ENCODE results near the gene RNU6-9. TPM values are rescaled to one million over a fixed set of nuclear protein-coding genes. Genes with fewer than 3 reads are reported as not detected.

RNU6-9 gene
- total RNA-seq, 1 donor from 2014 or later, result not detected

DNA sequence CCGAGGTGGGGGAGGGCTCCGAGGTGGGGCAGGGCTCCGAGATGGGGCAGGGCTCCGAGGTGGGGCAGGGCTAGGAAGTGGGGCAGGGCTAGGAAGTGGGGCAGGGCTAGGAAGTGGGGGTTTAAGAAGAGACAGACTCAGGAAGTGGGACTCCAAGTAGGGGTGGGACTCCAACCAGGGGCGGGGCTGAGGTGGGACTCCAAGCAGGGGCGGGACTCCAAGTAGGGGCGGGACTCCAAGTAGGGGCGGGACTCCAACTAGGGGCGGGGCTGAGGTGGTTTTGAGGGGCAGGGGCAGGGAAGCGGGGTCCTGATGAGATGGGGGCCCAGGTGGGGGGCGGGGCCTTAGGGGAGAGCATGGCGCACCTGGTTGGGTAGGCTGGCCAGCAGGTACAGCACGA is 20.2 kb upstream of the RNU6-9 start:
- H3K4me3 Mint-ChIP-seq, result no peak overlapping the region
- Histone ChIP-seq H3K9ac (no peak overlapping the region), H3K4me3 (no peak overlapping the region), H3K27ac (no peak overlapping the region), H3K36me3 (no peaks in the 10 kb centered on the region), H3K9me3 (ENCODE audit: low read depth) (no peaks in the 10 kb centered on the region), H4K20me1 (ENCODE audit: low read depth) (peaks cover 6% of the 10 kb centered on the region), H3K79me2 (ENCODE audit: low read depth) (no peaks in the 10 kb centered on the region), H3K27me3 (no peaks in the 10 kb centered on the region), H3K4me2 (no peak overlapping the region), H3F3A (ENCODE audit: low read depth) (peaks cover 22% of the 10 kb centered on the region), H3K4me1 (no peaks in the 10 kb centered on the region), H2AFZ (replicated peaks) (no peak overlapping the region)
- H3K27ac Mint-ChIP-seq, result no peak overlapping the region
- TF ChIP-seq EZH2phosphoT487 (IDR thresholded peaks at IDR 0.05), result no peak
- TF ChIP-seq, protein P1, sequence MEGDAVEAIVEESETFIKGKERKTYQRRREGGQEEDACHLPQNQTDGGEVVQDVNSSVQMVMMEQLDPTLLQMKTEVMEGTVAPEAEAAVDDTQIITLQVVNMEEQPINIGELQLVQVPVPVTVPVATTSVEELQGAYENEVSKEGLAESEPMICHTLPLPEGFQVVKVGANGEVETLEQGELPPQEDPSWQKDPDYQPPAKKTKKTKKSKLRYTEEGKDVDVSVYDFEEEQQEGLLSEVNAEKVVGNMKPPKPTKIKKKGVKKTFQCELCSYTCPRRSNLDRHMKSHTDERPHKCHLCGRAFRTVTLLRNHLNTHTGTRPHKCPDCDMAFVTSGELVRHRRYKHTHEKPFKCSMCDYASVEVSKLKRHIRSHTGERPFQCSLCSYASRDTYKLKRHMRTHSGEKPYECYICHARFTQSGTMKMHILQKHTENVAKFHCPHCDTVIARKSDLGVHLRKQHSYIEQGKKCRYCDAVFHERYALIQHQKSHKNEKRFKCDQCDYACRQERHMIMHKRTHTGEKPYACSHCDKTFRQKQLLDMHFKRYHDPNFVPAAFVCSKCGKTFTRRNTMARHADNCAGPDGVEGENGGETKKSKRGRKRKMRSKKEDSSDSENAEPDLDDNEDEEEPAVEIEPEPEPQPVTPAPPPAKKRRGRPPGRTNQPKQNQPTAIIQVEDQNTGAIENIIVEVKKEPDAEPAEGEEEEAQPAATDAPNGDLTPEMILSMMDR (IDR thresholded peaks at IDR 0.05), result no peak
- no peak for TF ChIP-seq EZH2 (IDR thresholded peaks at IDR 0.05)
- peaks cover 9% of the 10 kb centered on the region for H3K36me3 Mint-ChIP-seq
- H3K4me1 Mint-ChIP-seq, result peaks cover 2% of the 10 kb centered on the region
- DNase-seq (ENCODE audit: low spot score), result peak; percentile 62
- H3K27me3 Mint-ChIP-seq (ENCODE audit: insufficient read depth, low read depth), result peaks cover 5% of the 10 kb centered on the region
- H3K9me3 Mint-ChIP-seq, result no peaks in the 10 kb centered on the region

DNA sequence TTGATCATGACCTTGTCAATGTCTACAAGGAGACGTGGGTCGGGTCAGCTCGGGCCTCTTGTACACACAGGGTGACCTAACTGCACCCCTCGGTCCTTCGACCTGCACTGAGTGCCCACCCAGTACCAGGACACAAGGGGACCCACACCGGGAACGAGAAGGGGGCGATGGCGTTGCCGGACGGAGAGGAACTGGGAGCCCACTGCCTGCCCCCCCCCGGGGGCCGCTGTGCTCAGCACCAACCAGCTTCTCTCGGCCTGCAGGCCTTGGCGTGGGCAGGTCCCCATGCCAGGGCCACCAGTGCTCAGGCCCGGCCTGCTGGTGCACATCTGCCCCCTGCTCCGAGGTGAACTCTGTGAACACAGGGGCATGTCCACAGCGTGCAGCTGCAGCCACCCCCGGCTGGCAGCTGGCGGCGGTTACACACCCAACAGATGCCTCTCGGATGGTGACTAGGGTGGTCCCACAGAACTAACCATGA is 19.7 kb upstream of the RNU6-9 start:
- no peaks in the 10 kb centered on the region for H3K27me3 ChIP-seq
- TF ChIP-seq, protein P1 (IDR thresholded peaks at IDR 0.05), result no peak
- H3K27me3 Mint-ChIP-seq (ENCODE audit: insufficient read depth, low read depth), result peaks cover 5% of the 10 kb centered on the region
- no peak overlapping the region for H3K9ac ChIP-seq
- H4K20me1 ChIP-seq (ENCODE audit: low read depth), result peaks cover 4% of the 10 kb centered on the region
- no peaks in the 10 kb centered on the region for H3K79me2 ChIP-seq (ENCODE audit: low read depth)
- no peaks in the 10 kb centered on the region for H3K9me3 Mint-ChIP-seq
- H3K4me1 Mint-ChIP-seq, result peaks cover 2% of the 10 kb centered on the region
- H3K27ac ChIP-seq, result no peak overlapping the region
- peaks cover 9% of the 10 kb centered on the region for H3K36me3 Mint-ChIP-seq
- no peaks in the 10 kb centered on the region for H3K36me3 ChIP-seq
- H3K4me3 Mint-ChIP-seq, result no peak overlapping the region
- H2AFZ ChIP-seq (replicated peaks), result no peak overlapping the region
- no peak for DNase-seq (ENCODE audit: low spot score)
- no peaks in the 10 kb centered on the region for H3K9me3 ChIP-seq (ENCODE audit: low read depth)
- no peak overlapping the region for H3K27ac Mint-ChIP-seq
- no peak overlapping the region for H3K4me3 ChIP-seq
- no peaks in the 10 kb centered on the region for H3K4me1 ChIP-seq
- no peak overlapping the region for H3K4me2 ChIP-seq
- H3F3A ChIP-seq (ENCODE audit: low read depth), result peaks cover 22% of the 10 kb centered on the region

DNA sequence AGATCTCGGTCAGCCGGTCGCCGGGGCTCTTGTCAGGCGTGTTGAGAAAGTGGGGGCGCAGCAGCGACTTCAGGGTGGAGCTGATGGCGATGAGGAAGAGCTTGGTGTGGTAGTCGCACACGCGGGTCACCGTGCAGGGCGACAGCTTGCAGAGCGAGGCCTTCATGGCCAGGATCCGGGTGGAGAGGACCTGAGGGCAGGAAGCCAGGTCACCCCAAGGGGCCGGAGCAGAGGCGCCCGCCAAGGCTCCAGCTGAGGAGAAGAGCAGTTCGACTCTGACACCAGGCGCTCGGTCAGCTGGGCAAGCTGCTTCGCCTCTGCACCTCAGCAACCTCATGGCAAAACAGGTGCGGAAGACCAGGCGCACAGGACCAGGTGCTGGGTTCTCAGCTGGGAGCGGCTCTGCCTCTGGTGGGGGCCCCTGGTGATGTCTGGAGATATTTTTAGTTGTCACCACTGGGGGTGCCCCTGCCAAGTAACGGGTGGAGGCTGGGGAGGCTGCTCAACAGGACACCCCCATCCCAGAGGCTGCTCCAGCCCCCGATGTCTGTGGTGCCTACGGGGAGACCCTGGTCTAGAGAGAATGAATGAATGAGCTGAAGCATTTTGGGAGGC is 17.9 kb upstream of the RNU6-9 start:
- H3K79me2 ChIP-seq (ENCODE audit: low read depth), result no peaks in the 10 kb centered on the region
- no peaks in the 10 kb centered on the region for H3K36me3 ChIP-seq
- Mint-ChIP-seq H3K27me3 (ENCODE audit: insufficient read depth, low read depth) (peaks cover 10% of the 10 kb centered on the region), H3K9me3 (no peaks in the 10 kb centered on the region), H3K4me1 (peaks cover 4% of the 10 kb centered on the region), H3K27ac (no peak overlapping the region), H3K36me3 (peaks cover 12% of the 10 kb centered on the region), H3K4me3 (no peak overlapping the region)
- H4K20me1 ChIP-seq (ENCODE audit: low read depth), result peaks cover 10% of the 10 kb centered on the region
- TF ChIP-seq, protein P1 (IDR thresholded peaks at IDR 0.05), result no peak
- TF ChIP-seq EZH2 (IDR thresholded peaks at IDR 0.05) (no peak), EZH2phosphoT487 (IDR thresholded peaks at IDR 0.05) (no peak)
- H3K9ac ChIP-seq, result no peak overlapping the region
- H3K27me3 ChIP-seq, result no peaks in the 10 kb centered on the region
- no peak overlapping the region for H3K4me2 ChIP-seq
- H3K4me3 ChIP-seq, result no peak overlapping the region
- no peak overlapping the region for H3K27ac ChIP-seq
- no peak for DNase-seq (ENCODE audit: low spot score)
- H3K9me3 ChIP-seq (ENCODE audit: low read depth), result no peaks in the 10 kb centered on the region
- peaks cover 22% of the 10 kb centered on the region for H3F3A ChIP-seq (ENCODE audit: low read depth)
- no peak overlapping the region for H2AFZ ChIP-seq (replicated peaks)
- H3K4me1 ChIP-seq, result no peaks in the 10 kb centered on the region
